ENCODE results near the gene SETD6. TPM values are rescaled to one million over a fixed set of nuclear protein-coding genes. Genes with fewer than 3 reads are reported as not detected.

SETD6 gene
- total and polyA plus RNA-seq, 4 donors, result 4.9 to 19.3 (median 13.7) TPM

Other genes with a start within 250 kb of the SETD6 start
- gene PRSS54, start 220.5 kb upstream of the SETD6 start, total RNA-seq, result not detected
- not detected for gene PRSS54, start 220.5 kb upstream of the SETD6 start, polyA plus RNA-seq
- 1 to 10 TPM; 1.8 to 2.2 TPM for gene GINS3, start 123.0 kb upstream of the SETD6 start, total RNA-seq
- gene GINS3, start 123.0 kb upstream of the SETD6 start, polyA plus RNA-seq, result 1 to 10 TPM in 1 of 2 donors, under 1 TPM in 1; 0.59 to 1.0 TPM
- gene NDRG4, start 15.4 kb upstream of the SETD6 start, total RNA-seq, result 1 to 10 TPM; 6.9 to 8.4 TPM
- gene NDRG4, start 15.4 kb upstream of the SETD6 start, polyA plus RNA-seq, result 1 to 10 TPM; 7.8 to 9.6 TPM
- gene CNOT1, start 114.3 kb downstream of the SETD6 start, total RNA-seq, result 100 to 1,000 TPM; 103 to 124 TPM
- 10 to 100 TPM; 32.6 to 53.5 TPM for gene CNOT1, start 114.3 kb downstream of the SETD6 start, polyA plus RNA-seq
- 10 to 100 TPM; 11.2 to 22.9 TPM for gene SLC38A7, start 169.3 kb downstream of the SETD6 start, total RNA-seq
- 1 to 10 TPM; 1.5 to 7.7 TPM for gene SLC38A7, start 169.3 kb downstream of the SETD6 start, polyA plus RNA-seq
- gene GOT2, start 218.8 kb downstream of the SETD6 start, total RNA-seq, result 10 to 100 TPM; 31.9 to 32.7 TPM
- 10 to 100 TPM; 20.4 to 25.3 TPM for gene GOT2, start 218.8 kb downstream of the SETD6 start, polyA plus RNA-seq

All from aorta (tissue), 4 donors.